Muscle layer of duodenum (tissue), 2 donors: Measurements from ENCODE around the gene NR5A2.
A peak's percentile ranks its signal among the peaks of the same experiment; 100 is the strongest.

ENCODE experiments used
- H3K27ac ChIP-seq: one replicate; pipeline ENCODE4 v1.7.0; 2013; ENCODE audit warnings: mild to moderate bottlenecking, low read length
- H3K27me3 ChIP-seq: one replicate; pipeline ENCODE4 v1.7.0; 2013; ENCODE audit warnings: low read depth, mild to moderate bottlenecking, control low read depth, low read length
- H3K36me3 ChIP-seq, 2 donors: one replicate each; pipeline ENCODE4 v1.7.0; 2013; ENCODE audit warnings: low read length in 2 of 2, control low read depth in 1 of 2, mild to moderate bottlenecking in 1 of 2; ENCODE audit not compliant: insufficient read depth in 2 of 2, control insufficient read depth in 1 of 2
- H3K4me1 ChIP-seq, 2 donors: one replicate each; pipeline ENCODE4 v1.7.0; 2013; ENCODE audit warnings: low read length in 2 of 2, mild to moderate bottlenecking in 2 of 2, control low read depth in 1 of 2, moderate library complexity in 1 of 2; ENCODE audit not compliant: insufficient read depth in 2 of 2, control insufficient read depth in 1 of 2
- H3K4me3 ChIP-seq, 2 donors: one replicate each; pipeline ENCODE4 v1.7.0; 2013; ENCODE audit warnings: low read length in 2 of 2, low read depth in 1 of 2, mild to moderate bottlenecking in 1 of 2
- H3K9me3 ChIP-seq, 2 donors: one replicate each; pipeline ENCODE4 v1.7.0; 2013; ENCODE audit warnings: low read length in 2 of 2, control low read depth in 1 of 2, mild to moderate bottlenecking in 1 of 2; ENCODE audit not compliant: control insufficient read depth in 1 of 2
- donor health status: healthy.

Gene NR5A2

DNA sequence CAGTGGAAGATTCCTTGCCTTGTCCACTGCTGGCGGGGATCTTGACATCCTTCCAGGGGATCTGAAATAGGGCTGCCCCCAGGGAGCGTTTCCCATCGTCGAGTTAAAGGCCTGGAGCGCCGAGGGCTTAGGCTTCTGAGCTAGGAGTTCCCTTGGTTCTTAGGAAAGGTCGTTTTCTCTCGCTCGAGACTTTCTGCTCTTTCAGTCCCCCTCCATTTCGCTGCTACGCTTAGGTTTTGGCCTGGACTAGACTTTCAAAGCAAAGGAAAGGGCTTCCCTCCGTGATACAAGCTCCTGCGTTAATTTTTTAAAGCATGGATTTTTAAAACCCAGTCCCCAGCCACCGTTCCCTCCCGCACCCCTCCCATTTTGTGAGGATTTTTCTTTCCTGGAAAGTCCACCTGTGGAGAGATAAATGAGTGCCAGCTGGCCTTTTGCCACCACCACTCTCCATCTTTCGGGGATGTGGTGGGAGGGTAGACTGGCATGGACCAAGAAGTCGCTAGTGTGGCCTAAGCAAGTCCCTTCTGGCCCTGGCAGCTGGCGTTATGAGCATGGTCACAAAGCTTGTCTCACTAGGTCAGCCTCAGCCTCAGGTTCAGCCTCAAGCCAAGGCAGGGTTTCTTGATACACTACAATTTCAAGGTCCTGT, 9.2 kb downstream of the NR5A2 start:
- peaks cover 0 to 41% of the 10 kb centered on the region in 2 donors for H3K4me1 ChIP-seq
- peaks cover 75% of the 10 kb centered on the region for H3K27me3 ChIP-seq
- H3K27ac ChIP-seq, result no peak overlapping the region
- no peak overlapping the region for H3K4me3 ChIP-seq
- no peaks in the 10 kb centered on the region for H3K36me3 ChIP-seq
- no peaks in the 10 kb centered on the region for H3K9me3 ChIP-seq

DNA sequence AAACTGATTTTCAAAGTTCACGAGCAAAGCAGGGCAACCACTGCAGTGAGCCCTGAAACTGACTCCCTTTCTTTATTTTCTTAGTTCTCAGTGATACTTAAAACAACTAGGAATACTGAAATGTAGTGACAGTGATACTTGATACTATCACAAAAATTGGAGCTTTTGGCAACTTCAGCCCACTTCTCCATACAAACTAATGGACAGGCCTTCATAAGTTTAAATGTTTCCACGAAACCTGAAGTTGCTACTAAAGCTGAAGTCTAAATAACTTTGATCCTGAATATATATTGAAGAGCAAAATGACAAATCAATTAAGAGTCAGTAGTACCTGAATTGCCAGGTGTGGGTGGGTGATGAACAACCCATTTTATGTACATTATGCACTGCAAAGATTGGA, 10.0 kb downstream of the NR5A2 start:
- Histone ChIP-seq H3K27ac (no peak overlapping the region), H3K4me1 (peaks cover 0 to 47% of the 10 kb centered on the region in 2 donors), H3K36me3 (no peaks in the 10 kb centered on the region), H3K9me3 (no peaks in the 10 kb centered on the region), H3K27me3 (peaks cover 83% of the 10 kb centered on the region), H3K4me3 (no peak overlapping the region)

DNA sequence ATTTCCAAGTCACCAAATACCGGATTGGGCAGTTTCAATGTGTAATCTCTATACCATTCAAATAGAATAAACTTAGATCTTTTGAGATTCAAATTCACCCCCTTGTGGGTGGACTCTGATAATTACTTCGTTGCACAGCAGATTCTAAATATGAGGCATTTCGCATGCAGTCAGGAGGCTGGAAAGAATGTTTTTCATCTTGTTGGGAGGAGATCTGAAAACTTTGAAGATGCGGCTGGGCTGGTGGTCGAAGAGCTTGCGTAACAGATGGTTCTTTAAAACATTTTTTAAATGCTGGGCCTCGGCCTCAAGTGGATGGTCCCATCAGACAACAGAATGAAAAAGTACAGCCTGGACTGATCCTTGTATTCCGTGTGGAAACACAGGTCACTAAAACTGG, 10.4 kb downstream of the NR5A2 start:
- peak overlapping the region; percentile 1 for H3K27ac ChIP-seq
- H3K4me1 ChIP-seq, result peaks cover 0 to 51% of the 10 kb centered on the region in 2 donors
- peak overlapping the region in 1 of 2 donors; percentile 16 for H3K4me3 ChIP-seq
- no peaks in the 10 kb centered on the region for H3K36me3 ChIP-seq
- H3K9me3 ChIP-seq, result no peaks in the 10 kb centered on the region
- peaks cover 87% of the 10 kb centered on the region for H3K27me3 ChIP-seq

DNA sequence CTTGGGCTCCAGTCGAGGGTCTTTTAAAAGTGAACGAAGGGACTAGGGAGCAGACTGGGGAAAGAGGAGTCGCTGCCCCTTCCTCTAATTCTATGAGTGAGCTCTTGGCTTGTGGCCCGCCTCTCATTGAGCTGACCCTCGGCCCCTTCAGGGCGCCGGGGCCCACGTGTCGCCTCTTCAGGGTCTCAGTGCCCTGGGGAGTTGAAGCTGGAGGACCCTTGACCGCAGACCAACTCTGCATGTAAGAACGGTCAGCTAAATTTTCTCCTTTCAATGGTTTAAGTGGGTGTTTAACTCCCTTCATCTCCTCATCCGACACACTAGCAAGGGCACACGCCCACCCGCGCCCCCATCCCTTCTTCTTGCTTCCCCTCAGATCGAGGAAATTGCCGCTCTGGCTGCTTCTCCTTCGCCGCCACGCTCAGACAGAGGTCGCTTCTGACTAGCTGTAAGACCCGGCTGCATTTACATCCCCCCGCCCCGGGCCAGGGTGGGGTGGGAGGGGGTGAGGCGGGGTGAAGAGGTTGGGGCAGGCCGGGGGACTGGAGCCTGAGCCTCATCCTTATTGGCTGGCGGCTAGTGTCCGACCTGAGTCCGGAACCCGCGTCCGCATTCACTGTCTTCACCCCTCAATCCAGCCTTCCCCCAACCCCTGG, 10.9 kb downstream of the NR5A2 start:
- H3K27ac ChIP-seq, result peak overlapping the region; percentile 31
- H3K4me3 ChIP-seq, result peak overlapping the region; percentile 55 to 65
- peaks cover 0 to 55% of the 10 kb centered on the region in 2 donors for H3K4me1 ChIP-seq

DNA sequence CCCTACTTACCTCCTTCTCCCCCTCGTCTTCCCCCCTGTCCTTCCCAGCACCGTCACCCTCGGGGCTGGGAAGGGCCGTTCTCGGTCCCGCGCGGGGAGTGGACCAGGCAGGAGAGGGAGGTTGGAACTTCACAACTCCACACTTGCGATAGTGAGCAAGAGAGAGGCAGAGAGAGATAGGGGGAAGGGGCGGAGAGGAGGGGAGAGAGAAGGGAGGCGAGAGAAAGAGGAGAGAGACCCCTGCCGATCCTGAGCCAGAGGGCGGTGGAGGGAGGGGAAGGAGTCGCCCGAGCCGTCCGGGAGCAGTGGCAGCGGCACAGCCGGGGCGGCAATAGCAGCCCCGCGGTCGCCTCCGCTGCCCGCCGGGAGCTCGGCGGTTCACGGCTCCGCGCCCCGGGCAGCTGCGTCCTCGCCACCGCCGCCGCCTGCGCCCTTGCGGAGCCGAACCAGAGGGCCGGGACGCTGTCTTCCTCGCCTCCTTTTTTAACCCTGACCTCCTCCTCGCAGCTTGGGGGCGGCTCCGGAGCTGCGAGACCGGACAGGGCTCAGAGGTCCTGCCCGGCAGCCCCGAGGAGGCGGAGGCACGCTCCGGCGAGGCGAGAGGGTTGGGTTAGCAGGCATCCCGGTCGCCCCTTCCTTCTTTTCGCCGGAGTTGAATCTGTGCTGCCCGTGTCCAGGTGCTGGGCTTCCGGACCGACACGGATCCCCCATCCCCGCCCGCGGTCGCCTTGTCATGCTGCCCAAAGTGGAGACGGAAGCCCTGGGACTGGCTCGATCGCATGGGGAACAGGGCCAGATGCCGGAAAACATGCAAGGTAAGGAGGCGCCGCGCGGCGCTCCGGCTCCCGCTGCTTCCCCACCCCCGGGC, 11.7 kb downstream of the NR5A2 start:
- peaks cover 0 to 55% of the 10 kb centered on the region in 2 donors for H3K4me1 ChIP-seq
- peak overlapping the region; percentile 76 for H3K27ac ChIP-seq
- peaks cover 83% of the 10 kb centered on the region for H3K27me3 ChIP-seq
- H3K9me3 ChIP-seq, result no peaks in the 10 kb centered on the region
- H3K36me3 ChIP-seq, result no peaks in the 10 kb centered on the region
- peak overlapping the region; percentile 55 to 65 for H3K4me3 ChIP-seq

More for the DNA sequence above, 10.9 kb downstream of the NR5A2 start:
- no peaks in the 10 kb centered on the region for H3K36me3 ChIP-seq
- peaks cover 90% of the 10 kb centered on the region for H3K27me3 ChIP-seq
- no peaks in the 10 kb centered on the region for H3K9me3 ChIP-seq

DNA sequence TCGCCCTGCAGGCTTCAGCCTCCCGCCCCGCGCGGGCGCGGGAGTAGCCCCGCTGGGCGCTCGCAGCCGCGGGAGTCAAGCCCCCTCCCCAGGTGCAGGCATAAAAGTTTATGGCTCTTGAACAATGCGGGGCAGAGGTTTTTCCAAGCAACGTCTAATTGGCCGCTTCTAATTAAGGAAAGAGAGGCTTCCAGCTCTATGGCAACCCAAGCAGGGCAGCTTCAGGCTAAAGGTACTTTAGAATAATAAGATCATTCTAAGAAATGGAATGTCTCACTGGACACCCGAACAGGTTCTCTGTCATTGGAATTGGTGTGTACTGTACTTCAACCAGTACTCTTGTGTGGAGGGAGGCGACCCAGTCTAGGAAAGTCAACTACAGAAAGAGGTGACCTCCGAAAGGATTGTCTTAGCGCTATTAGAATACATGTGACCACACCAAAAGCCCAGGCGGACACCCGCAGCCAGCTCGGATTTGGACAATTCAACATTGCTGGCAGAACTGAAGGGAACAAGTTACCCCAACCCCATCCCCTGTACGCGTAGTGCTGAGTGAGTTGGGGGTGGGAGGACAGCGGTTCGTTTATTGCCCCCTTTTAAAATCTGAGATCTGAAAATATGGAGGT, 12.5 kb downstream of the NR5A2 start:
- Histone ChIP-seq H3K4me3 (peak overlapping the region; percentile 55 to 65), H3K9me3 (no peaks in the 10 kb centered on the region), H3K4me1 (peaks cover 0 to 49% of the 10 kb centered on the region in 2 donors), H3K36me3 (no peaks in the 10 kb centered on the region), H3K27me3 (peaks cover 80% of the 10 kb centered on the region), H3K27ac (peak overlapping the region; percentile 76)

DNA sequence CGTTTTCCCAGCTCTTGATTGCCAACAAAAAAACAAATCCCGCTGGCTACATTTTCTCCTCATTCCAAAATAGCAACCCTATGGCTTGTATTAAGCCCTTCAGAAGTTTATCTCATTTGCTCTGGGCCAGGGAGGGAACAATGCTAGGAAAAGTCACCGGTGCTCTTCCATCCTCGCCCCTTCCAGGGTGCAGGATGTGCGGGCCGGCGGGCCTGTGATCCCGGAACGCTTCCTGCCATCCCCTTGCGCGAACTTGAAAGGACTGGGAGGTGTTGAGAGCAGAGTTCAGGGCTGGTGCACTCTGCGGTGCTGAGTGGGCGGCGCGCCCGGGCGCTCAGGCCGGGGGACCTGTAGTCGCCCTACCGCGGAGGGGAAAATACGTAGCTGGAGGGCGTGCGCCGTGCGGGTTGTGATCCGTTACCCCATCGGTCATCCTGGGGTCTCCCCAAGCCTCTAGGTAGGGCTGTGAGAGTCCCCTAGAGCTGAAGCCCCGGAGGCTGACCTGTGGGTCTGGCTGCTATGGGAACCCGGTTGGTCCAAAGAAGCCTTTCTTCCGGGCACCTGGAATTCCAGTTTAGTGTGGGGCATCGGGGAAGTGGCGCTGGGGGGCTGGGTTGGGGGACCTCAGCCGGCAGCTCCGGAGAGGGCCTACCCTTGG, 13.1 kb downstream of the NR5A2 start:
- Histone ChIP-seq H3K27ac (peak overlapping the region; percentile 76), H3K4me3 (peak overlapping the region; percentile 55 to 65)

DNA sequence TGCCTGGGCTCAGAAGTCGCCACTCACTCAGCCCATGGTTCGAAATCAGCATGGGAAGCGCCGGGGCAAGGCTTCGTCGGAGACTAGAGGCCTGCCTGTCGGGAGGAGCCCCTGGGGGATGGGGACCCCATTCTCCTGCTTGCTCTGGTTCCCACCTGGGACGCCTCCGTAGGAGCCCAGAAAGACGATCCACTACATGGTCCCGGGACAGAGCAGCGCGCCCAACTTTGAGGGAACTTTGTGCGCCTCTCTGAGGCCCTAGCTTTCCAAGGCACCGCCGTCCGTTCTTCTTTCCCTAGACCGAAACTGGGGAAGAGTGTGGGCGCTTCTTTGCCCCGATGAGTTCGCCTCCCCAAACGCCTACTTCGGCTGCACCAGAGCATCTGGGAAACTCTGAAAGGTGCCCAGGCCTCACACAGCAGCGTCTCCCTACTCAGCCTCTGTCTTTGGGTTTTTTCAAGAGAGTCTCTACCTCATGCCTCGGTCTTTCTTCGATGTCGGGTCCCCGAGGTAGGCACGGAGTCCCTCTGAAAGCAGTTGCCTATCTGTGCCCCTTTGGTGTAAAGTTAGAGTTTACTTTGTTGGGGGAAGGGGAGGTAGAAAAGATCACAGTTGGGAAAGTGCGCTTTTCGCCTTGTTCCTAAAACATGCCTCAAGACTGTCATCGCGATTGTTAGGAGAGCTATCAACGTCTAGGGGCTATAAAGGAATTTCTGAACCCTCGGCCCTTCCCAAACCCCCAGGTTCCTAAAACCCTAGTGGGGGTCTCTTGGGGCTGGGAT, 14.0 kb downstream of the NR5A2 start:
- H3K36me3 ChIP-seq, result no peaks in the 10 kb centered on the region
- no peaks in the 10 kb centered on the region for H3K9me3 ChIP-seq
- H3K4me3 ChIP-seq, result peak overlapping the region; percentile 53 to 65
- peaks cover 67% of the 10 kb centered on the region for H3K27me3 ChIP-seq
- peaks cover 0 to 38% of the 10 kb centered on the region in 2 donors for H3K4me1 ChIP-seq
- peak overlapping the region; percentile 76 for H3K27ac ChIP-seq

More for the DNA sequence above, 13.1 kb downstream of the NR5A2 start:
- Histone ChIP-seq H3K4me1 (peaks cover 0 to 44% of the 10 kb centered on the region in 2 donors), H3K9me3 (no peaks in the 10 kb centered on the region), H3K27me3 (peaks cover 74% of the 10 kb centered on the region), H3K36me3 (no peaks in the 10 kb centered on the region)

DNA sequence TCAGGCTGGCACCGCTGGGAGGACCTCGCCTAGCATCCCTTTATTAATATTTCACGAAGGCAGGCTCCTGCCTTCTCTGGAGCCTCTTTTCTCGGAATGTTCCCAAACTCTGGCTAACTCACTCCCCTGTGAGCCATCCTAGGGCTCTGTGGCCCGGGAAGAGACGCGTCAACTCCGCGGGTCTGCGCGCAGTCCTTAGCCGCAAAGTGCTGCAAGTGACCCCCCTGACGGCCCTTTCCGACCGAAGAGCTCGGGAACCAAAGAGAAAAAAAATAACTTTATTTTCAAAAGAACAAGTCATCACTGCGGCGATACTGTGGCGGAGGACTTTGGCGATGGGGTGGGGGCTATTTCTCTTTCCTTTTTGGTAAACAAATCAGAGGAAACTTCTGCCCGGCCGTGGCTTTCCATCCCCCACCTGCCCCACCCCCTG, 14.6 kb downstream of the NR5A2 start:
- peaks cover 0 to 37% of the 10 kb centered on the region in 2 donors for H3K4me1 ChIP-seq
- no peaks in the 10 kb centered on the region for H3K9me3 ChIP-seq
- peak overlapping the region; percentile 76 for H3K27ac ChIP-seq
- H3K4me3 ChIP-seq, result peak overlapping the region; percentile 53 to 65
- no peaks in the 10 kb centered on the region for H3K36me3 ChIP-seq
- H3K27me3 ChIP-seq, result peaks cover 61% of the 10 kb centered on the region
